SK-N-SH (cell line): ENCODE measurements around the gene PARN.

Source experiments
- EP300 ChIP-seq, 2 experiments: IDR thresholded peaks; 2 replicates each; pipeline versions ENCODE4 v1.4.0 to v1.6.1; 2012; ENCODE audit warnings: borderline replicate concordance in 1 of 2, low read depth in 1 of 2, low read length in 1 of 2
- GABPA ChIP-seq: IDR thresholded peaks from 2 replicates; pipeline ENCODE4 v1.4.0; 2012; ENCODE audit warnings: low read depth, mild to moderate bottlenecking
- JUND ChIP-seq: IDR thresholded peaks from 2 replicates; pipeline ENCODE4 v1.4.0; 2012
- MXI1 ChIP-seq: IDR thresholded peaks from 2 replicates; pipeline ENCODE4 v1.6.1; 2012; ENCODE audit warnings: mild to moderate bottlenecking, low read depth, low read length, improper control_type of control experiment
- NRF1 ChIP-seq: IDR thresholded peaks from 2 replicates; pipeline ENCODE4 v1.6.1; 2012; ENCODE audit warnings: low read depth, mild to moderate bottlenecking, low read length
- POLR2AphosphoS5 ChIP-seq: IDR thresholded peaks from 2 replicates; pipeline ENCODE4 v1.6.1; 2012; ENCODE audit warnings: low read depth, low read length
- RFX5 ChIP-seq: IDR thresholded peaks from 2 replicates; pipeline ENCODE4 v1.6.1; 2012; ENCODE audit warnings: mild to moderate bottlenecking, improper control_type of control experiment, low read length
- RXRA ChIP-seq: IDR thresholded peaks from 2 replicates; pipeline ENCODE4 v1.4.0; 2012; ENCODE audit warnings: low read depth, mild to moderate bottlenecking, borderline replicate concordance
- SMC3 ChIP-seq: IDR thresholded peaks from 2 replicates; pipeline ENCODE4 v1.6.1; 2012; ENCODE audit warnings: low read depth, low read length, improper control_type of control experiment
- TAF1 ChIP-seq: IDR thresholded peaks from 2 replicates; pipeline ENCODE4 v1.6.1; 2012; ENCODE audit warnings: low read depth, mild to moderate bottlenecking, low read length, moderate library complexity, borderline replicate concordance
- TCF12 ChIP-seq: IDR thresholded peaks from 2 replicates; pipeline ENCODE4 v1.4.0; 2012
- TF ChIP-seq, protein P1 (sequence below): IDR thresholded peaks from 2 replicates; pipeline ENCODE4 v1.4.0; 2012; ENCODE audit warnings: low read depth, borderline replicate concordance
- TF ChIP-seq, protein P2 (sequence below): fragments of 200-600 bp; sonication (generic); IDR thresholded peaks from 2 replicates; pipeline ENCODE4 v1.6.1; 2017; ENCODE audit warnings: antibody characterized with exemption, mild to moderate bottlenecking, moderate library complexity
- TF ChIP-seq, protein P3 (sequence below): IDR thresholded peaks from 2 replicates; pipeline ENCODE4 v1.6.1; 2012; ENCODE audit warnings: mild to moderate bottlenecking, low read depth, low read length, moderate library complexity

DNA sequence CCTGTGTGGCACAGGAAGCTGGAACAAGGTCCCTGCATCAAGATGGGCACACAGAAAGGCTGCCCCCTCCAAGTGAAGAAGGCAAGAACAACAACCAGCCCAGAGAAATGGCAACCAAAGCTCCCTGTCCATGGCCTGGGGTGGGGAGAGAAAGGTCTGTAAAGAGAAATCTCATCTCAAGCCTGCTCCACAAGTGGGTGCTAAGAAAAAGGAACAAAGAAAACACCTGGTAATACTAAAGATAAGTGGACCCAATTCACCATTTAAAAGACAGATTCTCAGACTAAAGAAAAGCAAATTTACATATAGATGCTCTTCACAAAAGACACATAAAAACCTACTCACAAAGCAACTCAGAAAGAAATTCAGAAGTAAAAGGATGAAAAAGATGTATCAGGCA, 107.4 kb downstream of the PARN start:
- TF ChIP-seq EP300 (IDR thresholded peaks at IDR 0.05; ENCODE audit: borderline replicate concordance in 1 of 2, low read depth in 1 of 2, low read length in 1 of 2) (no peak), GABPA (no peak), MXI1 (no peak), TAF1 (no peak), TCF12 (no peak), POLR2AphosphoS5 (no peak), JUND (no peak), RXRA (no peak), SMC3 (no peak), RFX5 (no peak), NRF1 (no peak)
- TF ChIP-seq, protein P1, sequence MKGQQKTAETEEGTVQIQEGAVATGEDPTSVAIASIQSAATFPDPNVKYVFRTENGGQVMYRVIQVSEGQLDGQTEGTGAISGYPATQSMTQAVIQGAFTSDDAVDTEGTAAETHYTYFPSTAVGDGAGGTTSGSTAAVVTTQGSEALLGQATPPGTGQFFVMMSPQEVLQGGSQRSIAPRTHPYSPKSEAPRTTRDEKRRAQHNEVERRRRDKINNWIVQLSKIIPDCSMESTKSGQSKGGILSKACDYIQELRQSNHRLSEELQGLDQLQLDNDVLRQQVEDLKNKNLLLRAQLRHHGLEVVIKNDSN, result no peak
- TF ChIP-seq, protein P2, sequence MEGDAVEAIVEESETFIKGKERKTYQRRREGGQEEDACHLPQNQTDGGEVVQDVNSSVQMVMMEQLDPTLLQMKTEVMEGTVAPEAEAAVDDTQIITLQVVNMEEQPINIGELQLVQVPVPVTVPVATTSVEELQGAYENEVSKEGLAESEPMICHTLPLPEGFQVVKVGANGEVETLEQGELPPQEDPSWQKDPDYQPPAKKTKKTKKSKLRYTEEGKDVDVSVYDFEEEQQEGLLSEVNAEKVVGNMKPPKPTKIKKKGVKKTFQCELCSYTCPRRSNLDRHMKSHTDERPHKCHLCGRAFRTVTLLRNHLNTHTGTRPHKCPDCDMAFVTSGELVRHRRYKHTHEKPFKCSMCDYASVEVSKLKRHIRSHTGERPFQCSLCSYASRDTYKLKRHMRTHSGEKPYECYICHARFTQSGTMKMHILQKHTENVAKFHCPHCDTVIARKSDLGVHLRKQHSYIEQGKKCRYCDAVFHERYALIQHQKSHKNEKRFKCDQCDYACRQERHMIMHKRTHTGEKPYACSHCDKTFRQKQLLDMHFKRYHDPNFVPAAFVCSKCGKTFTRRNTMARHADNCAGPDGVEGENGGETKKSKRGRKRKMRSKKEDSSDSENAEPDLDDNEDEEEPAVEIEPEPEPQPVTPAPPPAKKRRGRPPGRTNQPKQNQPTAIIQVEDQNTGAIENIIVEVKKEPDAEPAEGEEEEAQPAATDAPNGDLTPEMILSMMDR, result no peak
- TF ChIP-seq, protein P3, sequence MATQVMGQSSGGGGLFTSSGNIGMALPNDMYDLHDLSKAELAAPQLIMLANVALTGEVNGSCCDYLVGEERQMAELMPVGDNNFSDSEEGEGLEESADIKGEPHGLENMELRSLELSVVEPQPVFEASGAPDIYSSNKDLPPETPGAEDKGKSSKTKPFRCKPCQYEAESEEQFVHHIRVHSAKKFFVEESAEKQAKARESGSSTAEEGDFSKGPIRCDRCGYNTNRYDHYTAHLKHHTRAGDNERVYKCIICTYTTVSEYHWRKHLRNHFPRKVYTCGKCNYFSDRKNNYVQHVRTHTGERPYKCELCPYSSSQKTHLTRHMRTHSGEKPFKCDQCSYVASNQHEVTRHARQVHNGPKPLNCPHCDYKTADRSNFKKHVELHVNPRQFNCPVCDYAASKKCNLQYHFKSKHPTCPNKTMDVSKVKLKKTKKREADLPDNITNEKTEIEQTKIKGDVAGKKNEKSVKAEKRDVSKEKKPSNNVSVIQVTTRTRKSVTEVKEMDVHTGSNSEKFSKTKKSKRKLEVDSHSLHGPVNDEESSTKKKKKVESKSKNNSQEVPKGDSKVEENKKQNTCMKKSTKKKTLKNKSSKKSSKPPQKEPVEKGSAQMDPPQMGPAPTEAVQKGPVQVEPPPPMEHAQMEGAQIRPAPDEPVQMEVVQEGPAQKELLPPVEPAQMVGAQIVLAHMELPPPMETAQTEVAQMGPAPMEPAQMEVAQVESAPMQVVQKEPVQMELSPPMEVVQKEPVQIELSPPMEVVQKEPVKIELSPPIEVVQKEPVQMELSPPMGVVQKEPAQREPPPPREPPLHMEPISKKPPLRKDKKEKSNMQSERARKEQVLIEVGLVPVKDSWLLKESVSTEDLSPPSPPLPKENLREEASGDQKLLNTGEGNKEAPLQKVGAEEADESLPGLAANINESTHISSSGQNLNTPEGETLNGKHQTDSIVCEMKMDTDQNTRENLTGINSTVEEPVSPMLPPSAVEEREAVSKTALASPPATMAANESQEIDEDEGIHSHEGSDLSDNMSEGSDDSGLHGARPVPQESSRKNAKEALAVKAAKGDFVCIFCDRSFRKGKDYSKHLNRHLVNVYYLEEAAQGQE, result no peak
